Ascending aorta (tissue), 2 donors: Measurements from ENCODE around the gene ZMYM2. TPM values are rescaled to one million over a fixed set of nuclear protein-coding genes. Genes with fewer than 3 reads are reported as not detected.

Source experiments
- DNase-seq, 2 donors: peaks; one replicate each; pipeline ENCODE4 v3.0.0-alpha.2; 2019; ENCODE audit warnings: low spot score in 2 of 2
- H3K27ac ChIP-seq, 2 donors: fragments of 200-600 bp; sonication (generic); one replicate each; pipeline ENCODE4 v1.5.1; 2016 to 2017; ENCODE audit warnings: mild to moderate bottlenecking in 1 of 2
- H3K27me3 ChIP-seq: fragments of 200-600 bp; sonication (generic); one replicate; pipeline ENCODE4 v1.5.1; 2017
- H3K36me3 ChIP-seq, 2 donors: fragments of 200-600 bp; sonication (generic); one replicate each; pipeline ENCODE4 v1.5.1; 2016
- H3K4me1 ChIP-seq, 2 donors: fragments of 200-600 bp; sonication (generic); one replicate each; pipeline ENCODE4 v1.5.1; 2016 to 2017; ENCODE audit warnings: mild to moderate bottlenecking in 1 of 2
- H3K4me3 ChIP-seq, 2 donors: fragments of 200-600 bp; sonication (generic); one replicate each; pipeline ENCODE4 v1.5.1; 2016 to 2017; ENCODE audit warnings: mild to moderate bottlenecking in 1 of 2
- H3K9me3 ChIP-seq, 2 donors: fragments of 200-600 bp; sonication (generic); one replicate each; pipeline ENCODE4 v1.5.1; 2016
- CTCF ChIP-seq, 3 experiments: fragments of 200-600 bp in 2 of 3; fragments of 450-650 bp in 1 of 3; sonication (generic) in 2 of 3; IDR thresholded peaks; one replicate each; pipeline ENCODE4 v1.5.1; 2016 to 2019; ENCODE audit warnings: antibody characterized with exemption in 3 of 3, mild to moderate bottlenecking in 1 of 3, moderate library complexity in 1 of 3
- intact Hi-C: fragments of 100-400 bp; cut with DNase I; formaldehyde crosslinking; loops from one replicate; pipeline ENCODE4 v1.15.1; 2023
- total RNA-seq: library from RNA; depleted of rRNA; stranded (reverse); fragments of >200 nt; gene quantifications from one replicate; pipeline ENCODE4 v1.1.0, GENCODE V29; 2016

ZMYM2 gene
- total RNA-seq, 1 donor from 2014 or later: 76.6 TPM

GRCh38 chr13:20105161-20105689 is 146.7 kb downstream of the ZMYM2 start:
- H3K27me3 ChIP-seq: no peaks in the 10 kb centered on the region
- intact Hi-C loops: no loop called here
- no peak overlapping the region for H3K4me3 ChIP-seq
- H3K9me3 ChIP-seq: no peaks in the 10 kb centered on the region
- H3K27ac ChIP-seq: no peak overlapping the region
- no peaks in the 10 kb centered on the region for H3K36me3 ChIP-seq
- no peaks in the 10 kb centered on the region for H3K4me1 ChIP-seq
- no peak for DNase-seq
- no peak for TF ChIP-seq CTCF (IDR thresholded peaks at IDR 0.05)

- Histone ChIP-seq H3K27ac (no peak overlapping the region), H3K4me3 (no peak overlapping the region)
- intact Hi-C loops: no loop called here
Measured at GRCh38 chr13:20106742-20107141, 148.2 kb downstream of the ZMYM2 start.

GRCh38 chr13:20109037-20109436 is 150.5 kb downstream of the ZMYM2 start:
- Histone ChIP-seq H3K4me1 (no peaks in the 10 kb centered on the region), H3K27me3 (no peaks in the 10 kb centered on the region), H3K27ac (no peak overlapping the region), H3K9me3 (no peaks in the 10 kb centered on the region), H3K36me3 (no peaks in the 10 kb centered on the region), H3K4me3 (no peak overlapping the region)
- no peak for TF ChIP-seq CTCF (IDR thresholded peaks at IDR 0.05)
- DNase-seq: no peak
- intact Hi-C loops: no loop called here

More at GRCh38 chr13:20106742-20107141, 148.2 kb downstream of the ZMYM2 start:
- no peak for TF ChIP-seq CTCF (IDR thresholded peaks at IDR 0.05)
- no peaks in the 10 kb centered on the region for H3K36me3 ChIP-seq
- H3K4me1 ChIP-seq: no peaks in the 10 kb centered on the region
- no peaks in the 10 kb centered on the region for H3K9me3 ChIP-seq
- no peak for DNase-seq
- H3K27me3 ChIP-seq: no peaks in the 10 kb centered on the region

- Histone ChIP-seq H3K4me3 (no peak overlapping the region), H3K27me3 (no peaks in the 10 kb centered on the region), H3K36me3 (no peaks in the 10 kb centered on the region), H3K27ac (no peak overlapping the region), H3K9me3 (no peaks in the 10 kb centered on the region), H3K4me1 (no peaks in the 10 kb centered on the region)
- no peak for TF ChIP-seq CTCF (IDR thresholded peaks at IDR 0.05)
- no peak for DNase-seq
- intact Hi-C loops: no loop called here
Measured at GRCh38 chr13:20114066-20114610, 155.6 kb downstream of the ZMYM2 start.

GRCh38 chr13:20116213-20116612 is 157.7 kb downstream of the ZMYM2 start:
- no peak overlapping the region for H3K27ac ChIP-seq
- H3K9me3 ChIP-seq: no peaks in the 10 kb centered on the region
- H3K4me3 ChIP-seq: no peak overlapping the region
- TF ChIP-seq CTCF (IDR thresholded peaks at IDR 0.05): no peak
- intact Hi-C loops: loop anchor here (5.0 kb wide), 1 partner anchor 254 kb away; the partner anchor contains the start of gene ZMYM5
- no peaks in the 10 kb centered on the region for H3K36me3 ChIP-seq
- DNase-seq: no peak
- H3K4me1 ChIP-seq: no peaks in the 10 kb centered on the region
- no peaks in the 10 kb centered on the region for H3K27me3 ChIP-seq
